ENCODE data around the gene TIPARP.

The TIPARP gene

DNA sequence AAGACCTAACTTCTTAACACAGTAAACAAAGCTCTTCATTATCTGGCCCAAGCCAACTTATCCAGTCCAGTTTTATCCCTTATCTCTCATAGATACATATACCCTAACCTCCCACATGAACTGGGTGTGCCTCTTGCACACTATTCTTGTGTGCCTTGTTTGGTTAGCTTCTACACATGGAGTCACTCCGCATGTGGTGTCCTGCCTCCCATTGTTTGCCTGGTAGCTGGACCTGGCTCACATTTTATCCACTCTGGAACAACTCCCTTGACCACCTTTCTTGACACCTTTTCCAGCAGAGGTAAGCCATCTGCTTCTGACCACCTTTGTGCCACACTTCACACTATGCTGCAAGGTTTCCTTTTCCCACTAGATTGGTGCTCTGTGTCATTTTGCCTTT lies 15.2 kb downstream of the TIPARP start:
- TF ChIP-seq, protein P1, sequence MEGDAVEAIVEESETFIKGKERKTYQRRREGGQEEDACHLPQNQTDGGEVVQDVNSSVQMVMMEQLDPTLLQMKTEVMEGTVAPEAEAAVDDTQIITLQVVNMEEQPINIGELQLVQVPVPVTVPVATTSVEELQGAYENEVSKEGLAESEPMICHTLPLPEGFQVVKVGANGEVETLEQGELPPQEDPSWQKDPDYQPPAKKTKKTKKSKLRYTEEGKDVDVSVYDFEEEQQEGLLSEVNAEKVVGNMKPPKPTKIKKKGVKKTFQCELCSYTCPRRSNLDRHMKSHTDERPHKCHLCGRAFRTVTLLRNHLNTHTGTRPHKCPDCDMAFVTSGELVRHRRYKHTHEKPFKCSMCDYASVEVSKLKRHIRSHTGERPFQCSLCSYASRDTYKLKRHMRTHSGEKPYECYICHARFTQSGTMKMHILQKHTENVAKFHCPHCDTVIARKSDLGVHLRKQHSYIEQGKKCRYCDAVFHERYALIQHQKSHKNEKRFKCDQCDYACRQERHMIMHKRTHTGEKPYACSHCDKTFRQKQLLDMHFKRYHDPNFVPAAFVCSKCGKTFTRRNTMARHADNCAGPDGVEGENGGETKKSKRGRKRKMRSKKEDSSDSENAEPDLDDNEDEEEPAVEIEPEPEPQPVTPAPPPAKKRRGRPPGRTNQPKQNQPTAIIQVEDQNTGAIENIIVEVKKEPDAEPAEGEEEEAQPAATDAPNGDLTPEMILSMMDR (conservative IDR thresholded peaks at IDR 0.05; ENCODE audit: low read length), result no peak
- TF ChIP-seq EZH2phosphoT487 (IDR thresholded peaks at IDR 0.05; ENCODE audit: borderline replicate concordance), result no peak
- Histone ChIP-seq H3K79me2 (ENCODE audit: insufficient read depth, low read length) (peaks cover 56% of the 10 kb centered on the region), H3K9me2 (replicated peaks; ENCODE audit: low read depth, low read length) (no peaks in the 10 kb centered on the region), H3K4me2 (ENCODE audit: low read depth, low read length, poor library complexity, severe bottlenecking) (no peak overlapping the region), H2AFZ (ENCODE audit: low read length) (no peak overlapping the region), H4K20me1 (ENCODE audit: insufficient read depth, low read length, poor library complexity, severe bottlenecking) (peaks cover 22% of the 10 kb centered on the region), H3K4me3 (ENCODE audit: low read length, poor library complexity, severe bottlenecking) (no peak overlapping the region), H3F3A (ENCODE audit: low read depth) (no peaks in the 10 kb centered on the region), H3K36me3 (ENCODE audit: insufficient read depth, low read length) (peaks cover 8% of the 10 kb centered on the region), H3K9ac (ENCODE audit: low read depth, low read length, poor library complexity, severe bottlenecking) (no peak overlapping the region), H3K4me1 (ENCODE audit: insufficient read depth, low read length, poor library complexity, severe bottlenecking) (peaks cover 29% of the 10 kb centered on the region), H3K9me3 (ENCODE audit: insufficient read depth, low read depth, low read length) (no peaks in the 10 kb centered on the region), H3K27me3 (ENCODE audit: insufficient read depth, low read length, poor library complexity, severe bottlenecking) (no peaks in the 10 kb centered on the region)

DNA sequence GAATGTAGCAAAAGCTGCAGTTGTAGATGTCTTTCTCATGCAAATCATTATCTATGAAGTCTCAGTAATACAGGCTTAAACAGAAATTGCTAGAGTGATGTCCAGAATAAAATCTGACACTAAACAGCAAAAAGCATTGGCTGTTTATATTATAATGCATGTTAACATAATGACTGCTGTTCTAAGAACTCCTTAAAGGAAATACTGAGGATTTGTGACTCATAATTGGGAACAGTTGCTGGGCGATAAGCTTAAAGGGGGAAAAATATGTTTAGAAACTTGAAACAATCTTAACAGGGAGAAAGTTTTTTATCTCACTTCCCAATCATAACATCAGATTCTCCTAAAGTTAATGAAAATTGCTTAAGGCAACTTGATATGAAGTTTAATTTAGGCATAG lies 17.5 kb downstream of the TIPARP start:
- Histone ChIP-seq H3K79me2 (ENCODE audit: insufficient read depth, low read length) (peaks cover 41% of the 10 kb centered on the region; the same call in 1 of the 2 replicates), H3K9me2 (replicated peaks; ENCODE audit: low read depth, low read length) (no peaks in the 10 kb centered on the region), H3F3A (ENCODE audit: low read depth) (no peaks in the 10 kb centered on the region), H3K27me3 (ENCODE audit: insufficient read depth, low read length, poor library complexity, severe bottlenecking) (no peaks in the 10 kb centered on the region), H2AFZ (ENCODE audit: low read length) (no peak overlapping the region), H3K4me1 (ENCODE audit: insufficient read depth, low read length, poor library complexity, severe bottlenecking) (peaks cover 7% of the 10 kb centered on the region), H3K4me2 (ENCODE audit: low read depth, low read length, poor library complexity, severe bottlenecking) (no peak overlapping the region), H3K9me3 (ENCODE audit: insufficient read depth, low read depth, low read length) (no peaks in the 10 kb centered on the region), H3K36me3 (ENCODE audit: insufficient read depth, low read length) (peaks cover 28% of the 10 kb centered on the region), H3K9ac (ENCODE audit: low read depth, low read length, poor library complexity, severe bottlenecking) (no peak overlapping the region), H4K20me1 (ENCODE audit: insufficient read depth, low read length, poor library complexity, severe bottlenecking) (peaks cover 4% of the 10 kb centered on the region), H3K4me3 (ENCODE audit: low read length, poor library complexity, severe bottlenecking) (no peak overlapping the region)
- no peak for TF ChIP-seq EZH2phosphoT487 (IDR thresholded peaks at IDR 0.05; ENCODE audit: borderline replicate concordance)
- TF ChIP-seq, protein P1 (conservative IDR thresholded peaks at IDR 0.05; ENCODE audit: low read length), result no peak

DNA sequence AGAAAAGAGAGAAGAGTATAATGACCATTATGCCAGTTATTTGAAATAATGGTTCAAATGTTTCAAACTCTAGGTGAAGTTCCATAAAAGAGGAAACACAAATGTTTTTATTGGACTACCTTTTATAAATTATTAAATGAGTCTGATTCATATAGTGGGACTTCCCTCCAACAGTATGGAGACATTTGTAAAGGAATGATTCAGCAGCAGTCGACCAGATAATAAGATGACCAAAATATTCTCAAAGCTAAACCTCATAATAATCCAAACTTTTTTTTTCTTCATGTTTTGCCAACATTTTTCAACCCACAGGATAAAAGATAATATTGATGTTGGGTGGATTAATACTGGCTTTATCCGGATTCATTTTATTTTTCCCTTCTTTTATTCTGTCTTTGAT lies 18.8 kb downstream of the TIPARP start:
- no peak overlapping the region for H3K4me3 ChIP-seq (ENCODE audit: low read length, poor library complexity, severe bottlenecking)
- peaks cover 40% of the 10 kb centered on the region for H3K36me3 ChIP-seq (ENCODE audit: insufficient read depth, low read length)
- no peak overlapping the region for H3K4me2 ChIP-seq (ENCODE audit: low read depth, low read length, poor library complexity, severe bottlenecking)
- no peaks in the 10 kb centered on the region for H3K4me1 ChIP-seq (ENCODE audit: insufficient read depth, low read length, poor library complexity, severe bottlenecking)
- no peaks in the 10 kb centered on the region for H3F3A ChIP-seq (ENCODE audit: low read depth)
- H3K79me2 ChIP-seq (ENCODE audit: insufficient read depth, low read length), result peaks cover 30% of the 10 kb centered on the region; the same call in 1 of the 2 replicates
- H3K9me3 ChIP-seq (ENCODE audit: insufficient read depth, low read depth, low read length), result no peaks in the 10 kb centered on the region
- no peak for TF ChIP-seq EZH2phosphoT487 (IDR thresholded peaks at IDR 0.05; ENCODE audit: borderline replicate concordance)
- TF ChIP-seq, protein P1 (conservative IDR thresholded peaks at IDR 0.05; ENCODE audit: low read length), result no peak
- no peaks in the 10 kb centered on the region for H3K27me3 ChIP-seq (ENCODE audit: insufficient read depth, low read length, poor library complexity, severe bottlenecking)
- H3K9ac ChIP-seq (ENCODE audit: low read depth, low read length, poor library complexity, severe bottlenecking), result no peak overlapping the region
- H2AFZ ChIP-seq (ENCODE audit: low read length), result no peak overlapping the region
- H3K9me2 ChIP-seq (replicated peaks; ENCODE audit: low read depth, low read length), result no peaks in the 10 kb centered on the region
- H4K20me1 ChIP-seq (ENCODE audit: insufficient read depth, low read length, poor library complexity, severe bottlenecking), result no peaks in the 10 kb centered on the region
